ENCODE measurements around the gene OR2J1.
"Not testable (repeated sequence)": the region's sequence is repeated elsewhere in the genome, so short reads cannot be mapped to it uniquely, and the experiment has no call there.

OR2J1 gene

DNA sequence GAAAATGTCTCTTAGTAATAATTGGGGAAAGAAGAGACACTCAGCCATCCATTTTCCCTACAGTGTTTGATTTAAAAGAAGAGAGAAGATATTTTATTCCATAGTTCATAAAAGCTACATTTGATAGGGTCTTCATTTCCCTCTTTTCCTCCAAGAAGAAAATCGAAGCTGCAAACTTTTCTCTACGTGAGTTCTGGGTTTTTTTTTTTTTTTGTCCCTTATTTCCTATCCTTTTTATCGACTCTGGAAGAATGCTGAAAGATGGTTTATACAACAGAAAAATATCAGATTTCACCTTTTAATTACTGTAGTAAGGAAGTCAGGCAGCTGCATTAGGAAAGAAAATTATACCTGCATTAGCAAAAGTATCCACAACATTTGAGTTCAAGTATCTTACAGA is at the start of gene OR2J1:
OR2J1 (plus strand) TSS at position 301 of the 400 bp plus-strand sequence. CDS start 1,453 bp downstream, outside the sequence.
- Mint-ChIP-seq H3K4me3 (no peak within 1 kb of the TSS), H3K27ac (no peak within 1 kb of the TSS), H3K9me3 (no peaks in the 10 kb centered on the region), H3K36me3 (ENCODE audit: low read depth) (no peaks in the 10 kb centered on the region), H3K4me1 (ENCODE audit: low read depth) (no peaks in the 10 kb centered on the region), H3K27me3 (ENCODE audit: low read depth) (peaks cover 4% of the 10 kb centered on the region)

DNA sequence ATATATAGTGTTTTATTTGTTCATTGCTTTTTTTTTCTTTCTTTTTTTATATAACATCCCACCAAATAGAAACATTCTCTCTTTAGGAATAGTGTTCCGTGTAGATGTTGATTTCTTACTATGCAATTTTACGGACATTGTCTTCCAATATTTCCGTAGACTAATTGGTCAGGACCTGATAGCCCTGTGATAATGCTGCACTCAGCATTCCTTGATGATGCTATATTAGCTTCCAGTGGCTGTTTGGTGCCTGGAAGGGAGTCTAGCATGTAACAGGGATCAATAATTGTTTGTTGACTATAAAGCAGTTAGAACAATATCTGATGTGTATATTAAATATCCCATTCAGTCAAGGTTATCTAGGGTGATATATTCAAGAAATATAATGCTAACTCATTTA is 47.6 kb upstream of the OR2J1 start:
- no peaks in the 10 kb centered on the region for H3K36me3 Mint-ChIP-seq (ENCODE audit: low read depth)
- H3K27me3 Mint-ChIP-seq (ENCODE audit: low read depth): peaks cover 8% of the 10 kb centered on the region
- no peak overlapping the region for H3K27ac Mint-ChIP-seq
- no peak overlapping the region for H3K4me3 Mint-ChIP-seq
- no peaks in the 10 kb centered on the region for H3K9me3 Mint-ChIP-seq
- H3K4me1 Mint-ChIP-seq (ENCODE audit: low read depth): no peaks in the 10 kb centered on the region

DNA sequence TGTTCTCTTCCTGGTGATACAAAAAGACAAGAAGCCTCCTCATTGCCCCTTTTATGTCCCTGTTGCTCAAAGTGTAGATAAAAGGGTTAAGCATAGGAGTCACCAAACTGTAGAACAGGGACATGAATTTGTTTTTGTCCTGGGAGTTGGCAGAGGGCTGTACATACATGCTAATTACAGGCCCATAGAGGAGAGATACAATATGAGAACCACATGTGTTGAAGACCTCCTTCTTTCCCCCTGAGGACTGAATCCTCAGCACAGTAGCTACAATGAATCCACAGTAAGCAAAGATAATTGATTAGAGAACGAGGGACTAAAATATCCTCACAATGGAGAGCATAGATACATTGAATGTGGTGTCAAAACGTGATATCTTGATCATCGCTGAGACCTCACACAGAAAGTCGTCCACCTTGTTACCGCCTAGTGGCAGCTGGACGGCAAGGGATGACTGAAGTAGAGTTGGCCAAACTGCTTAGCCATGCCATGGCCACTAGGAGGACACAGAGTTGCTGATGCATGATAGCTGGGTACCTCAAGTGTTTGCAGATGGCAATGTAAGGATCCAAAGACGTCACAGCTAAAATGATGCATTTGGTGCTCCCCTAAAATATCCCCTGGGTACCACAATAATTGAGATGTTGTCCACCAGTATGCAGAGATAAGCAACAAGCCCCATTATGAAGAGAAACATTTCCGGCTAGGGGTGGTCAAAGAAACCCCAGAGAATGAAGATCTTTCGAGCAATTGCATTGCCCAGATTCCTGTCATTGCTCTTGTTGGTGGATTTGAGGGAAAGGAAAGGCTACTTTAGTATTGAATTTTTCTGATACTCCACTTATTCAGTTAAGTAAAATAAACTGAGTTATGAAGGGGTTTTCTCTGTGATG is 27.2 kb upstream of the OR2J1 start:
- Mint-ChIP-seq H3K27me3 (ENCODE audit: low read depth) (peaks cover 10% of the 10 kb centered on the region), H3K27ac (no peak overlapping the region), H3K4me3 (no peak overlapping the region), H3K36me3 (ENCODE audit: low read depth) (no peaks in the 10 kb centered on the region), H3K9me3 (no peaks in the 10 kb centered on the region), H3K4me1 (ENCODE audit: low read depth) (no peaks in the 10 kb centered on the region)

DNA sequence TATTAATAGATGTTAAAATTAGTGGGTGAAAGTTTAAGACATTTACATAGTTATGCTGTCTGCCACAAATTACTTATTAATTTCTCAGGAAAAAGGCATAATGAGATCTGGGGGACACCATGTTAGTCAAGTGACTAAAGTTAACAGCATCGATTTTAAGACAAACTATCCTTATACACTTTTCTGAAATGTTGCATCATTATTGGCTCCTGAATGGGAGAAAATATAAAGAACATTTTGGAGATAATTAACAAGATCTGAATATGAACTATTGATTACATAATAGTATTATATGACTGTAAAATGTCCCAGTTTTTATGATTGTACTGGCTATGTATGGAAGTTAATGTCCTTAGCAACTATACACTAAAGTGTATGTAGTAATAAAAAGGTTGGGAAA is 20.1 kb upstream of the OR2J1 start:
- no peak overlapping the region for H3K27ac Mint-ChIP-seq
- no peaks in the 10 kb centered on the region for H3K4me1 Mint-ChIP-seq (ENCODE audit: low read depth)
- H3K9me3 Mint-ChIP-seq: no peaks in the 10 kb centered on the region
- no peaks in the 10 kb centered on the region for H3K36me3 Mint-ChIP-seq (ENCODE audit: low read depth)
- H3K27me3 Mint-ChIP-seq (ENCODE audit: low read depth): no peaks in the 10 kb centered on the region
- H3K4me3 Mint-ChIP-seq: no peak overlapping the region

DNA sequence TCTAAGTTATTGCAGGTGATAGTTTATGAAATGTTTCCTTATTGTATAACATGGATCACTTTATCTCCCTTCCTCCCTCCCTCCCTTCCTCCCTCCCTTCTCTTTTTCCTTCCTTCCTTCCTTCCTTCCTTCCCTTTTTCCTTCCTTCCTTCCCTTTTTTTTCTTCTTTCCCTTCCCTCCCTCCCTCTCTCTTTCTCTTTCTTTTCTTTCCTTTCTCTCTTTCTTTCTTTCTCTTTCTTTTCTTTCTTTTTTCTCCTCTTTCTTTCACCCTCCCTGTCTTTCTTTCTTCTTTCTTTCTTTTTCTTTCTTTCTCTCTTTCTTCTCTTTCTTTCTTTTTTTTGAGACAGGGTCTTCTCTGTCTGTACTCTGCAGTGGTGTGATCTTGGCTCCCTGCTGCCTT is 18.0 kb upstream of the OR2J1 start:
- Mint-ChIP-seq H3K36me3 (ENCODE audit: low read depth) (no peaks in the 10 kb centered on the region), H3K27ac (no peak overlapping the region), H3K4me3 (no peak overlapping the region), H3K27me3 (ENCODE audit: low read depth) (no peaks in the 10 kb centered on the region), H3K4me1 (ENCODE audit: low read depth) (no peaks in the 10 kb centered on the region), H3K9me3 (no peaks in the 10 kb centered on the region)

DNA sequence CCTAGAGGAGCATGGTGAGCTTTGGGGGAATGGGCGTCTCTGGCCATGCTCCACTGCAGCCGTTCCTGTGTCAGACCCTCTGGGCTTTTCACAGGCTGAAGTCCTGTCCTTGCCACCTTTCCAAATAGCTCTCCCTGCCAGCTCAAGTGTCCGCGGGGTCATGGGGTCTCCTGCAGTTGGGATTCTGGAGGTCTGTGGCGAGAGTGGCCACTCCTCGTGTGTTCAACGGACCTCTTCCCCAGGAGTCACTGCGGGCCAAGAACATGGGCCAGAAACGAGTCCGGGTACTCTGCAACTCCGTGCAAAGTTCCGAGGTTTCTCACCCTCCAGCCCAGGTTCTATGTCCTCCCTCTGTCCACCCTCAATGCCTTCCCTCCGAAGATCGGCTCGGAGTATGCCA is 16.8 kb upstream of the OR2J1 start:
- no peaks in the 10 kb centered on the region for H3K4me1 Mint-ChIP-seq (ENCODE audit: low read depth)
- H3K4me3 Mint-ChIP-seq: no peak overlapping the region
- no peaks in the 10 kb centered on the region for H3K27me3 Mint-ChIP-seq (ENCODE audit: low read depth)
- H3K9me3 Mint-ChIP-seq: no peaks in the 10 kb centered on the region
- H3K36me3 Mint-ChIP-seq (ENCODE audit: low read depth): no peaks in the 10 kb centered on the region
- H3K27ac Mint-ChIP-seq: no peak overlapping the region

DNA sequence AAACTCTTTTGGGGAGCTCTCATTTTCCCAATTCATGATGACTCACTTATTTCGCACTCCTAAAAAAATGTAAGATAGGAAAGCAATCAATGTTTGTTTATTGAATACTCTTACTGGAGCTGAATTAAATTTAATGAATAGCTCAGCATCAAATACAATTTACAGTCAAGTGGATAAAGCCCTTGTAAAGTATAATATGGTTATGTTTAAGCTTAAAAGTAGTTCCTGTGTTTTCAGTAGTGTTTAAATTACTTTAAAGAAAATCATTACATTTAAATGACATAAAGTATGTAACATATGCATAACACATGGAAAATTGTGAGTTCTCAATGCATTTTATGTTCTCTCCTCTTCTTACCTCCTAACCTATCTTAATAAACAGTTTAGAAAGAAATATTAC is 12.1 kb upstream of the OR2J1 start, which contains the start of gene OR2B3:
OR2B3 (minus strand) TSS at position 101 of the 400 bp plus-strand sequence; CDS start at position 36, 65 bp downstream.
- Mint-ChIP-seq H3K4me3 (no peak within 1 kb of the TSS), H3K9me3 (no peaks in the 10 kb centered on the region), H3K27ac (no peak within 1 kb of the TSS), H3K36me3 (ENCODE audit: low read depth) (no peaks in the 10 kb centered on the region), H3K27me3 (ENCODE audit: low read depth) (no peaks in the 10 kb centered on the region), H3K4me1 (ENCODE audit: low read depth) (no peaks in the 10 kb centered on the region)

DNA sequence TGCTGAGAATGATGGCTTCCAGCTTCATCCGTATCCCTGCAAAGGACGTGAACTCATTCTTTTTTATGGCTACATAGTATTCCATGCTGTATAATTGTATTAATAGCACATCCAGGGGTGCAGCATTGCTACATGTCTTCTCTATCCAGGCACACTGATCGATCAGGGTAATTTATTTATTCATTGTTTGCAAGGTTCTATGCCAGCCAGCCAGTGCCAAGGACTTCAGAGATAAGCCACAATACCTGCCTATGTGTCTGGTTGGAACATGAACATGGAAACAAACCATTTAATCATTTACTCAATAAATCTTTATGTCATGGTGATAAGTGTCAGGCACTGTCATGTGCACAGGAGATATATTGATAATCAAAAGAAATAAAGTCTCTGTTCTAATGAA is 6.3 kb upstream of the OR2J1 start:
- H3K4me3 Mint-ChIP-seq: no peak overlapping the region
- H3K27me3 Mint-ChIP-seq (ENCODE audit: low read depth): peaks cover 4% of the 10 kb centered on the region
- no peaks in the 10 kb centered on the region for H3K4me1 Mint-ChIP-seq (ENCODE audit: low read depth)
- H3K27ac Mint-ChIP-seq: no peak overlapping the region
- H3K9me3 Mint-ChIP-seq: no peaks in the 10 kb centered on the region
- H3K36me3 Mint-ChIP-seq (ENCODE audit: low read depth): no peaks in the 10 kb centered on the region

DNA sequence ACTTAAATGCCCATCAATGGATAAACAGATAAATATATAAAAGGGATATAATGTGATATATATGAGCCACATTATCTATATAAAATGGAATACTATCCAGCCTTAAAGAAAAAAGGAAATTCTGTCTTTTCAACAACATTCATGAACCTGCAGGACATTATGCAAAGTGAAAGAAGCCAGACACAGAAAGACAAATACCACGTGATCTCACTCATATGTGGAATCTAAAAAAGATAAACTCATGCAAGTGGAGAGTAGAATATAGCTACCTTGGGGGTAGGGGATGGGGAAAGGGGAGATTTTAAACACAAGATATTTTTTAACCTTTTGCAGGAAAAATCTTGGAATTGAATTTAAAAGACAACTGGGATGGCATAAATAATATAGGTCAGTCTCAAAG is 1.5 kb upstream of the OR2J1 start:
- no peaks in the 10 kb centered on the region for H3K9me3 Mint-ChIP-seq
- H3K27ac Mint-ChIP-seq: no peak overlapping the region
- H3K4me1 Mint-ChIP-seq (ENCODE audit: low read depth): no peaks in the 10 kb centered on the region
- peaks cover 4% of the 10 kb centered on the region for H3K27me3 Mint-ChIP-seq (ENCODE audit: low read depth)
- no peak overlapping the region for H3K4me3 Mint-ChIP-seq
- no peaks in the 10 kb centered on the region for H3K36me3 Mint-ChIP-seq (ENCODE audit: low read depth)

DNA sequence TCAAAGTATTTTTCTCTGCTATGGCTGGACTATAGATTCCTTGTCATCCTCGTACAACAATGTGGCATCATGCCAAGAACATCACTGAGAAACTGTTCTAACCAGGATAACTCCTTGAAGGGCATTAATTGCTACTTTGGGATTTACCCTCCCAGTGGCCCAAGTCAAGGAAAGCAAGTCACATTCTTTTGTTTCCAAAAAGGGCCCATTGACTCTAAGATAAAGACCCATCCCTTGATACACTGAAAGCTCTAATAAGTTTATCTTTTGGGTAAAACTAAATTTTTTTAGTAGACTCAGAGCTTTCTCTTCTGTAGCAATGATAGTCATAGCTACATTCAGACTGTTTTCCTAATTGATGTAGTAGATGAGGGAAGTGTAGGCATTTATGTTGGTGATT is 8.5 kb downstream of the OR2J1 start, which contains the start of gene OR2J3:
OR2J3 (plus strand) TSS at position 301 of the 400 bp plus-strand sequence. CDS start 3,833 bp downstream, outside the sequence.
- Mint-ChIP-seq H3K4me1 (ENCODE audit: low read depth) (no peaks in the 10 kb centered on the region), H3K27me3 (ENCODE audit: low read depth) (peaks cover 8% of the 10 kb centered on the region), H3K9me3 (no peaks in the 10 kb centered on the region), H3K4me3 (no peak within 1 kb of the TSS), H3K36me3 (ENCODE audit: low read depth) (no peaks in the 10 kb centered on the region), H3K27ac (no peak within 1 kb of the TSS)

DNA sequence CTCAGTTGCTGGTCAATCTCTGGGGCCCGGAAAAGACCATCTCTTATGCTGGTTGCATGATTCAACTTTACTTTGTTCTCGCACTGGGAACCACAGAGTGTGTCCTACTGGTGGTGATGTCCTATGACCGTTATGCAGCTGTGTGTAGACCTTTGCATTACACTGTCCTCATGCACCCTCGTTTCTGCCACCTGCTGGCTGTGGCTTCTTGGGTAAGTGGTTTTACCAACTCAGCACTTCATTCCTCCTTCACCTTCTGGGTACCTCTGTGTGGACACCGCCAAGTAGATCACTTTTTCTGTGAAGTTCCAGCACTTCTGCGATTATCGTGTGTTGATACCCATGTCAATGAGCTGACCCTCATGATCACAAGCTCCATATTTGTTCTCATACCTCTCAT is 12.8 kb downstream of the OR2J1 start:
- Mint-ChIP-seq H3K36me3 (ENCODE audit: low read depth) (no peaks in the 10 kb centered on the region), H3K4me1 (ENCODE audit: low read depth) (no peaks in the 10 kb centered on the region), H3K27ac (no peak overlapping the region), H3K9me3 (no peaks in the 10 kb centered on the region), H3K4me3 (no peak overlapping the region), H3K27me3 (ENCODE audit: low read depth) (peaks cover 8% of the 10 kb centered on the region)

DNA sequence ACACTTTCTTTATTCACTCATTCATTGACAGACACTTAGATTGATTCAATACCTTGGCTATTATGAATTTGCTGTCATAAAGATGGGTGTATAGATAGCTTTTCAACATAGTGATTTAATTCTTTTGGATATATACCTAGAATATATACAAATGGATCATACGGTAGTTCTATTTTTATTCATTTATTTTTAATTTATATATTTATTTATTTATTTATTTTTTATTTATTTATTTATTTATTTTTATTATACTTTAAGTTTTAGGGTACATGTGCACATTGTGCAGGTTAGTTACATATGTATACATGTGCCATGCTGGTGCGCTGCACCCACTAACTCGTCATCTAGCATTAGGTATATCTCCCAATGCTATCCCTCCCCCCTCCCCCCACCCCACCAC is 15.7 kb downstream of the OR2J1 start:
- H3K27ac Mint-ChIP-seq; H3K36me3 Mint-ChIP-seq (ENCODE audit: low read depth); H3K4me1 Mint-ChIP-seq (ENCODE audit: low read depth); H3K4me3 Mint-ChIP-seq; H3K9me3 Mint-ChIP-seq; H3K27me3 Mint-ChIP-seq (ENCODE audit: low read depth): not testable (repeated sequence)

DNA sequence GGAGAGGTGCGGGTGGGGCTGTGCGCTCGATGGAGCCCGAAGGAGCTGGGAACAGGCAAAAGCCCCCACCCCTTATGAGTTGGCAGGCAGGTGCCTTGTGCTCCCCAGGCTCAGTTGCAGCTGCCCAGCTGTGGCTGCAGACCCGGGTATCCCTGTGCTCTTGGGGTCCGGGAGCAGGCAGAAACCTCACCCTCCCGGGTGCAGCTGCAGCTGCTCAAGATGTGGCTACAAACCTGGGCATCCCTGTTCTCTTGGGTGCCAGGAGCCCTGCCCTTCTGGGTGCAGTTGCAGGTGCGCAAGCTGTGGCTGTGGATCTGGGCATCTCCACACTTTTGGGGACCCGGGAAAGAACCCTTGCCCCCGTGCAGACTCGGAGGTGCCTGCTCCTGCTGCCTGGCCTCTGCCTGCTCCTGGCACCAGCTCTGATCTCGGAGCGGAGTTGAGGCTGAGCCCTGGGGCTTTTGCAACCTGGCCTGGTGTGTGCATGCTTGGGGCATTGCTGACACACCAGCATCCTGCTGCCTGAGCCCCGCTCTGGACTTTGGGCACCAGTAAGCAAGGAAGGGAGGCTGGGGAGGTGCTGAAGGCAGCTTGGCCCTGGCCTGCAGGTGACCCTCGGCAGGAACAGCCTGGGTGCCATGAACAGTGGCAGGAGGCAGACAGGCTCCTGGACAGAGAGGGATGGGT is 30.2 kb downstream of the OR2J1 start:
- H3K4me1 Mint-ChIP-seq (ENCODE audit: low read depth): no peaks in the 10 kb centered on the region
- no peak overlapping the region for H3K4me3 Mint-ChIP-seq
- H3K9me3 Mint-ChIP-seq: no peaks in the 10 kb centered on the region
- H3K27me3 Mint-ChIP-seq (ENCODE audit: low read depth): peaks cover 3% of the 10 kb centered on the region
- no peaks in the 10 kb centered on the region for H3K36me3 Mint-ChIP-seq (ENCODE audit: low read depth)
- no peak overlapping the region for H3K27ac Mint-ChIP-seq

DNA sequence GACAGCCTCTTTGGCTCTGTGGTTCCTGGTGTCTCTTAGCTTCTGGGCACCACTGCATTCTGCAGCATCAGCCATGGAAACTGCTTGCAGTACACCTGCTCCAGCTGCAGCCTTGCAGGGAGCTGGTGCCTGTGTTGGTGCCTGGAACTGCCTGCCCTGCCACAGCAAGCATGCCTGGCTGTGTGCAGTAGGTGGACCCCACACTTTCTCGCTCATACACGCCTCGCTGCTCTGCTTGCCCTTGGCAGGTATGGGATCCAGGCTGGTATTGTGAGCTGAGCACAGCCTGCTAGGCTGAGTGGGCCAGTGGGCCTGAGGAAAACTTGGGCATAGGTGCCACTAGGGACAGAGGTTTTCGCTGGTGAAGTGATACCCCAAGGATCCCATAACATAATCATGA is 31.4 kb downstream of the OR2J1 start:
- H3K27me3 Mint-ChIP-seq (ENCODE audit: low read depth): peaks cover 6% of the 10 kb centered on the region
- no peak overlapping the region for H3K27ac Mint-ChIP-seq
- no peak overlapping the region for H3K4me3 Mint-ChIP-seq
- H3K4me1 Mint-ChIP-seq (ENCODE audit: low read depth): no peaks in the 10 kb centered on the region
- H3K36me3 Mint-ChIP-seq (ENCODE audit: low read depth): no peaks in the 10 kb centered on the region
- no peaks in the 10 kb centered on the region for H3K9me3 Mint-ChIP-seq

DNA sequence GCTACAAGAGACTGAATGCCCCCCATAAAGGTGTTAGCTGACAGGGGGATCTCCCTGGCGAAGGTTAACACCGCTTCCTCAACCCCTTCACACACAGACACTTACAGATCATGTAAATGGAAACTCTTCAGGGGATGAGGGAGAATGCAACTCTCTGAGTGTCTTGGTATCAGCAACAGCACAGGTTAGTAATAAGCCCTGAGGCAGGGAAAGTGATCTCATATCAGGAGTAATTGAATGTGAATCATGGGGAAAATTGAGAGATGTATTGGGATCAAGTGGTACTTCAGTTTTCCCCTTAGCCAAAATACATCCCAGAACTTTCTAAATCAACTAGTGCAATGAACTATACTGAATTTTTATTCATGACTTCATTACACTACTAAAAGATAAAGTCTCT is 32.4 kb downstream of the OR2J1 start:
- Mint-ChIP-seq H3K27ac (no peak overlapping the region), H3K4me1 (ENCODE audit: low read depth) (no peaks in the 10 kb centered on the region), H3K36me3 (ENCODE audit: low read depth) (no peaks in the 10 kb centered on the region), H3K9me3 (no peaks in the 10 kb centered on the region), H3K27me3 (ENCODE audit: low read depth) (peaks cover 6% of the 10 kb centered on the region), H3K4me3 (no peak overlapping the region)

Measured in T-helper 1 cell treated with Interleukin-12 subunit alpha and Interleukin-12 subunit beta and Interleukin-4 antibody, amounts not matched to agents 30 μg/mL and 1 μg/mL, for 36 hours (primary cell).